ENCODE data around the gene ARHGEF28. TPM values are rescaled to one million over a fixed set of nuclear protein-coding genes. Genes with fewer than 3 reads are reported as not detected.

The ARHGEF28 gene
- total and polyA plus RNA-seq, 9 of the 15 experiments (the other 6 are each of a cell fraction or from before 2014, with no cell fraction given): 0.27 TPM; not detected in 8

GRCh38 chr5:73582285-73583145 lies 43.5 kb upstream of the ARHGEF28 start:
- Histone ChIP-seq H3K27me3 (ENCODE audit: control insufficient read depth in 2 of 2, insufficient read depth in 2 of 2, low read length in 2 of 2) (no peaks in the 10 kb centered on the region; a peak in 1 of 5 replicates), H3K79me2 (ENCODE audit: control insufficient read depth, insufficient read depth, low read length) (no peaks in the 10 kb centered on the region), H3K4me2 (ENCODE audit: insufficient read depth, low read length) (no peak overlapping the region), H3K27ac (ENCODE audit: extremely low read depth, low read depth, low read length) (no peak overlapping the region), H3K9ac (ENCODE audit: insufficient read depth in 1 of 2, low read depth in 2 of 2, low read length in 2 of 2) (no peak overlapping the region), H3K4me3 (no peak overlapping the region), H4K20me1 (replicated peaks; ENCODE audit: control insufficient read depth, insufficient read depth, low read length) (0 out of 2 replicates have a peak, but pooled peaks cover 4% of the 10 kb centered on the region), H2AFZ (ENCODE audit: low read depth, low read length) (no peak overlapping the region), H3K36me3 (ENCODE audit: control insufficient read depth, insufficient read depth, low read length) (peaks cover 58% of the 10 kb centered on the region), H3K9me3 (replicated peaks; ENCODE audit: control insufficient read depth, insufficient read depth, low read depth, low read length) (no peaks in the 10 kb centered on the region), H3K9me1 (ENCODE audit: control insufficient read depth, insufficient read depth, low read length) (no peaks in the 10 kb centered on the region), H3K4me1 (replicated peaks in 1 of 2; ENCODE audit: control insufficient read depth in 2 of 2, insufficient read depth in 2 of 2, low read length in 2 of 2) (no peaks in the 10 kb centered on the region)
- ChIA-PET POLR2A (interaction anchor here (0.7 kb wide), 1 partner anchor 1285 kb away, joined by 3 read pairs; no protein-coding TSS in a partner anchor), CTCF (ENCODE audit: low intra/inter-chr PET ratio) (no interaction called here)
- no peak for TF ChIP-seq SREBF1 (IDR thresholded peaks at IDR 0.05; ENCODE audit: borderline replicate concordance, low read depth, low read length)
- TF ChIP-seq SIRT6 (IDR thresholded peaks at IDR 0.05; ENCODE audit: low read depth, low read length): no peak
- no peak for TF ChIP-seq ZNF253 (CRISPR knock-in tag; conservative IDR thresholded peaks at IDR 0.05)
- no peak for TF ChIP-seq ZNF175 (CRISPR knock-in tag; IDR thresholded peaks at IDR 0.05; ENCODE audit: low read depth)
- TF ChIP-seq U2AF1 (optimal IDR thresholded peaks at IDR 0.05; ENCODE audit: low read depth, low read length): no peak
- no peak for TF ChIP-seq FIP1L1 (IDR thresholded peaks at IDR 0.05; ENCODE audit: low read depth, low read length, poor library complexity, severe bottlenecking)
- TF ChIP-seq TOE1 (IDR thresholded peaks at IDR 0.05; ENCODE audit: borderline replicate concordance): no peak
- TF ChIP-seq TOE1 (CRISPR knock-in tag; IDR thresholded peaks at IDR 0.05; ENCODE audit: borderline replicate concordance, low read depth): no peak
- TF ChIP-seq, protein P1, sequence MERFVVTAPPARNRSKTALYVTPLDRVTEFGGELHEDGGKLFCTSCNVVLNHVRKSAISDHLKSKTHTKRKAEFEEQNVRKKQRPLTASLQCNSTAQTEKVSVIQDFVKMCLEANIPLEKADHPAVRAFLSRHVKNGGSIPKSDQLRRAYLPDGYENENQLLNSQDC (CRISPR knock-in tag; IDR thresholded peaks at IDR 0.05): no peak
- intact Hi-C loops (cut with micrococcal nuclease) (no loop called here), in situ Hi-C loops (cut with MboI) (no loop called here)
- DNase-seq (ENCODE audit: extremely low read depth in 1 of 4, low spot score in 3 of 4) (no peak), FAIRE-seq (no peak), ATAC-seq (no peak)
- BruUV-seq (replicated peaks): no TSS peak
- 89% methylated on average over 3 of the region's 3 CpGs for WGBS (ENCODE audit: insufficient coverage, low coverage, missing lambda C conversion rate)
